GM12878 (cell line): ENCODE results near the gene ITPR2. TPM values are rescaled to one million over a fixed set of nuclear protein-coding genes. Genes with fewer than 3 reads are reported as not detected.

Experiments
- ATF7 ChIP-seq: fragments of 450-650 bp; IDR thresholded peaks from 2 replicates; pipeline ENCODE4 v1.6.1; 2016; ENCODE audit warnings: low read depth, mild to moderate bottlenecking
- BCL11A ChIP-seq: IDR thresholded peaks from 2 replicates; pipeline ENCODE4 v1.6.1; 2011; ENCODE audit warnings: low read depth, low read length
- BCL3 ChIP-seq: IDR thresholded peaks from 2 replicates; pipeline ENCODE4 v1.6.1; 2011; ENCODE audit warnings: borderline replicate concordance, low read depth, mild to moderate bottlenecking, moderate library complexity, low read length; ENCODE audit not compliant: insufficient read depth, poor library complexity, severe bottlenecking
- BMI1 ChIP-seq: fragments of 450-650 bp; IDR thresholded peaks from 2 replicates; pipeline ENCODE4 v1.6.1; 2016; ENCODE audit warnings: mild to moderate bottlenecking, moderate library complexity, borderline replicate concordance
- CHD2 ChIP-seq: IDR thresholded peaks from 2 replicates; pipeline ENCODE4 v1.6.1; 2011; ENCODE audit warnings: low read depth, low read length, improper control_type of control experiment, borderline replicate concordance
- CREM ChIP-seq: IDR thresholded peaks from 2 replicates; pipeline ENCODE4 v1.6.1; 2014; ENCODE audit warnings: antibody characterized with exemption, low read depth
- EP300 ChIP-seq, 2 experiments: fragments of 150-350 bp in 1 of 2; IDR thresholded peaks; 2 replicates each; pipeline ENCODE4 v1.6.1; 2011 to 2012; ENCODE audit warnings: low read depth in 2 of 2, low read length in 2 of 2, borderline replicate concordance in 1 of 2, improper control_type of control experiment in 1 of 2, inconsistent platforms in 1 of 2; ENCODE audit not compliant: control insufficient read depth in 1 of 2
- FOXM1 ChIP-seq: IDR thresholded peaks from 2 replicates; pipeline ENCODE4 v1.6.1; 2012; ENCODE audit warnings: low read depth, mild to moderate bottlenecking, inconsistent platforms, low read length, moderate library complexity
- GATAD2B ChIP-seq: fragments of 450-650 bp; conservative IDR thresholded peaks from 2 replicates; pipeline ENCODE4 v1.6.1; 2017; ENCODE audit warnings: low read depth, mild to moderate bottlenecking, moderate library complexity
- IKZF2 ChIP-seq, 2 experiments: fragments of 450-650 bp; IDR thresholded peaks; 2 replicates each; pipeline ENCODE4 v1.6.1; 2017; ENCODE audit warnings: mild to moderate bottlenecking in 2 of 2, moderate library complexity in 2 of 2
- JUNB ChIP-seq: IDR thresholded peaks from 2 replicates; pipeline ENCODE4 v1.6.1; 2016; ENCODE audit warnings: antibody characterized with exemption, mild to moderate bottlenecking
- JUND ChIP-seq: IDR thresholded peaks from 2 replicates; pipeline ENCODE4 v1.6.1; 2012; ENCODE audit warnings: low read depth, mild to moderate bottlenecking, low read length, improper control_type of control experiment, moderate library complexity
- MEF2B ChIP-seq: fragments of 450-650 bp; IDR thresholded peaks from 2 replicates; pipeline ENCODE4 v1.6.1; 2018; ENCODE audit warnings: mild to moderate bottlenecking, moderate library complexity; ENCODE audit not compliant: partially characterized antibody, poor library complexity, severe bottlenecking
- MTA3 ChIP-seq: IDR thresholded peaks from 2 replicates; pipeline ENCODE4 v1.6.1; 2012; ENCODE audit warnings: low read length, inconsistent platforms, borderline replicate concordance
- NBN ChIP-seq: fragments of 450-650 bp; IDR thresholded peaks from 2 replicates; pipeline ENCODE4 v1.6.1; 2016
- NFIC ChIP-seq: IDR thresholded peaks from 2 replicates; pipeline ENCODE4 v1.6.1; 2012; ENCODE audit warnings: low read depth, mild to moderate bottlenecking, inconsistent platforms, low read length, moderate library complexity
- PAX8 ChIP-seq: fragments of 450-650 bp; IDR thresholded peaks from 2 replicates; pipeline ENCODE4 v1.6.1; 2017; ENCODE audit warnings: mild to moderate bottlenecking, moderate library complexity
- SKIL ChIP-seq: fragments of 450-650 bp; IDR thresholded peaks from 2 replicates; pipeline ENCODE4 v1.6.1; 2017; ENCODE audit warnings: mild to moderate bottlenecking, low read depth, inconsistent platforms; ENCODE audit not compliant: poor library complexity, severe bottlenecking
- SMAD1 ChIP-seq: fragments of 450-650 bp; IDR thresholded peaks from 2 replicates; pipeline ENCODE4 v1.6.1; 2018; ENCODE audit warnings: mild to moderate bottlenecking, low read depth; ENCODE audit not compliant: partially characterized antibody
- SMAD5 ChIP-seq: IDR thresholded peaks from 2 replicates; pipeline ENCODE4 v1.6.1; 2016; ENCODE audit warnings: antibody characterized with exemption, low read depth
- STAT3 ChIP-seq: IDR thresholded peaks from 2 replicates; pipeline ENCODE4 v1.6.1; 2011; ENCODE audit warnings: low read depth, low read length, improper control_type of control experiment
- ZBED1 ChIP-seq: IDR thresholded peaks from 2 replicates; pipeline ENCODE4 v1.6.1; 2016; ENCODE audit warnings: borderline replicate concordance
- ZNF207 ChIP-seq: fragments of 450-650 bp; IDR thresholded peaks from 2 replicates; pipeline ENCODE4 v1.6.1; 2014; ENCODE audit warnings: antibody characterized with exemption, mild to moderate bottlenecking, borderline replicate concordance
- ZNF217 ChIP-seq: fragments of 450-650 bp; IDR thresholded peaks from 2 replicates; pipeline ENCODE4 v1.6.1; 2017; ENCODE audit warnings: antibody characterized with exemption, mild to moderate bottlenecking
- ZNF592 ChIP-seq: fragments of 450-650 bp; IDR thresholded peaks from 2 replicates; pipeline ENCODE4 v1.6.1; 2017; ENCODE audit warnings: mild to moderate bottlenecking, moderate library complexity
- polyA plus RNA-seq, 11 experiments: library from polyadenylated mRNA; depleted of rRNA in 4 of 11; unstranded in 6 of 11; stranded (reverse) in 5 of 11; fragments of >200 nt; fragmentation: Nextera tagmentation in 4 of 11; fragmentation: Illumina TruSeq in 1 of 11; extraction: Ambion mirVana in 4 of 11; extraction: Trizol in 1 of 11; gene quantifications; 1 replicate in 1 of 11; 2 replicates in 10 of 11; pipeline versions ENCODE4 v1.2.1 to v1.2.3, GENCODE V29; 2011 to 2016; ENCODE audit warnings: inconsistent platforms in 2 of 11, missing spikeins in 2 of 11, low read depth in 1 of 11
- total RNA-seq, 4 experiments: library from RNA; depleted of rRNA in 3 of 4; stranded (reverse); fragments of >200 nt in 3 of 4; fragmentation: Illumina TruSeq in 1 of 4; extraction: Trizol in 1 of 4; gene quantifications; 2 replicates each; pipeline versions ENCODE4 v1.2.1 to v1.2.3, GENCODE V29; 2013 to 2021

Gene ITPR2
- total and polyA plus RNA-seq, 10 of the 15 experiments (the other 5 are each of a cell fraction or from before 2014, with no cell fraction given) = 7.5 to 76.2 (median 47.1) TPM

- TF ChIP-seq MTA3 (peak; percentile 30; the same call in 1 of the 2 replicates), ZNF207 (0 out of 2 replicates have a peak, but pooled peaks have one; percentile 36), BCL3 (peak; percentile 89), EP300 (IDR thresholded peaks at IDR 0.05; ENCODE audit: borderline replicate concordance in 1 of 2, control insufficient read depth in 1 of 2, low read depth in 2 of 2, low read length in 2 of 2) (peak; percentile 75 to 84), CHD2 (peak; percentile 14; the same call in 1 of the 2 replicates), PAX8 (peak; percentile 41; the same call in 1 of the 2 replicates), SKIL (peak; percentile 92), BCL11A (peak; percentile 67), IKZF2 (IDR thresholded peaks at IDR 0.05) (peak; percentile 90 to 92), ZBED1 (peak; percentile 89), NBN (peak; percentile 94), STAT3 (0 out of 2 replicates have a peak, but pooled peaks have one; percentile 47), JUNB (peak; percentile 93), BMI1 (peak; percentile 87), FOXM1 (peak; percentile 88), ZNF217 (peak; percentile 97), ATF7 (peak; percentile 95), SMAD1 (peak; percentile 95), NFIC (peak; percentile 89), ZNF592 (peak; percentile 36; the same call in 1 of the 2 replicates), CREM (peak; percentile 79), GATAD2B (peak; percentile 78), SMAD5 (peak; percentile 57; the same call in 1 of the 2 replicates), JUND (peak; percentile 72; the same call in 1 of the 2 replicates), MEF2B (peak; percentile 97)
These were observed 103.8 kb downstream of the ITPR2 start (continued) for GRCh38 chr12:26729137-26729671.
